Medulla oblongata (tissue), 1 donor: Measurements from ENCODE around the gene TPP2.

ENCODE experiments used
- DNase-seq: peaks from one replicate; pipeline ENCODE4 v3.0.0-alpha.2; 2015; ENCODE audit errors: extremely low spot score

Gene TPP2

DNA sequence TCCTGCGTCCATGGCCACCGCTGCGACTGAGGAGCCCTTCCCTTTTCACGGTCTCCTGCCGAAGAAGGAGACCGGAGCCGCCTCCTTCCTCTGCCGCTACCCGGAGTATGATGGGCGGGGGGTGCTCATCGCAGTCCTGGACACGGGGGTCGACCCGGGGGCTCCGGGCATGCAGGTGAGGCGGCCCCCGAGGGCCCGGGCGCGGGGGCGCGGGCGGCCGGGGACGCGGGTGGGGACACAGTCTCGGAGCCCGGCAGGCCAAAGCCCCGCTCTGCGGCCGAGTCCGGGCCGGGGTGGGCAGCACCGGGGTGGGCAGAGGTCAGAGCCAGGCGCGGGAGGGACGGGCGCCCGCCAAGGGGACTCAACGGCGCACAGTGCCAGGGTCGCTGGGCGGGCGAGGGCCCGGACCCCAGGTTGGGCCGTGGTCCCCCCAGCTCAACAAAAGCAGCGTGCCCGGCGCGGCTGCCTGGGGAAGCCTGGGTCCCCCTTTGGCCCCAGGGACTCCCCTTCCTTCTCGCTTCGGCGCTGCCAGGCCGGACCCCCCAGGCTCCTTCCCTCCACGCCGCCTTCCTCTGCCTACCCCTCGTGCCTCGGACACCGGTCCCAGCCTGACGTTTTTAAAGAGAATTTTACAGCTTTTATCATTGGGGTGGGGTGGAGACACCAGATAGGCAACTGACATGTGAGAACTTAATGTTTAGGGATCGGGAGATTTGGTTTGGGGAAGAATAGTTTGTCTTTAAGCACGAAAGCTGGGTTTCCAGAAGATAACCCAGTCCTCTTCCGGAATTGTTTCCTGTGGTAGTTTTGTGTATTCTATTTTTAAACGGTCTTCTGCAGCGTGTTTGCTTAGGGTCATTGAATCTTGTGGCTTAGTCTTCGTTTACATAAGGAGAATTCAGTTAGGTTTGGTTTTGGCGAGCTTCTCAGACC, 509 bp downstream of the TPP2 start:
- DNase-seq: peak; percentile 36

DNA sequence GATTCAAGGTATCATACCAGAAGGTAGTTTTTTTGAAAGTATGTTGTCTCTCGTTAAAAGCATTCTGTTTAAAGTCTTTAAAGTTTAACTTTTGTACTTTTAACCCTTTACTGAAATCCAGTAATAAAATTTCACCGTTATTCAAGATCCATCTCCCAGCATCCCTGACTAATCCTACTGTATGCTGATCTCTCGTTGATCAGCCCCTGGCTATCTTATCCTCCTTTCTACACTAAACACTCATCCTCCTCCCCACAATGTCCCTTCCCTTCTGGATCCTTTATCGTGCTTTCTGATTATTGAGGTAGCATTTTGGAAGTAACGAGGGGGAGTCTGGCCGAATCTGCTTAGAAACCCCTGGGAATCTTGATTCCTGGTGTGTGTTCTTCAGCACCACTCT, 1.3 kb downstream of the TPP2 start:
- peak; percentile 18 for DNase-seq

DNA sequence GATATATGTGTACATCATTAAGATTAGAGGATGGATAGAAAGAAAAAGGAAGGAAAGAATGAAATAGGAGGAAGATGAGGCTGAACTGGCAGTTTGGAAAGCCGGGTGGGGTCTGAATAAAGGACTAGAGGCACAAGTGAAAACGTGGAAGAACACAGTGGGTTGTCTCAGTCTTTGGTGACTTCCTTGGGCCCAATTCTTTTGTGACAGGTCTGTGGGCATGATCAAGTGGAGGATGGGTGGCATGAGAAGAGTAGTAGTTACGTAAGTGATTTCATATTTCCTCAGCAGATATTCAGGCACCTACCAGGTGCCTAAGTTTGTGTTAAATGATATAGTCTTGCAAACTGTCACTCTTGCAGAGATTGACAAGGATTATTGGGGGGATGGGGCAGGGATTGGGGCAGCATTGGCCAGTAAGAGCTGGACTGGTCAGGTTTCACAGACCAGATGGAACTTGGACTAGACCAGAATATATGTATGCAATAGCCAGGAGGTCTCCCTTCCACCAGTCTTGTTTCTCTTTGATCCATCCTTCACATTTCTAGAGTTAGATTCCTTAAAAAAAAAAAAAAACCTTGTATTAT, 2.7 kb downstream of the TPP2 start:
- no peak for DNase-seq

DNA sequence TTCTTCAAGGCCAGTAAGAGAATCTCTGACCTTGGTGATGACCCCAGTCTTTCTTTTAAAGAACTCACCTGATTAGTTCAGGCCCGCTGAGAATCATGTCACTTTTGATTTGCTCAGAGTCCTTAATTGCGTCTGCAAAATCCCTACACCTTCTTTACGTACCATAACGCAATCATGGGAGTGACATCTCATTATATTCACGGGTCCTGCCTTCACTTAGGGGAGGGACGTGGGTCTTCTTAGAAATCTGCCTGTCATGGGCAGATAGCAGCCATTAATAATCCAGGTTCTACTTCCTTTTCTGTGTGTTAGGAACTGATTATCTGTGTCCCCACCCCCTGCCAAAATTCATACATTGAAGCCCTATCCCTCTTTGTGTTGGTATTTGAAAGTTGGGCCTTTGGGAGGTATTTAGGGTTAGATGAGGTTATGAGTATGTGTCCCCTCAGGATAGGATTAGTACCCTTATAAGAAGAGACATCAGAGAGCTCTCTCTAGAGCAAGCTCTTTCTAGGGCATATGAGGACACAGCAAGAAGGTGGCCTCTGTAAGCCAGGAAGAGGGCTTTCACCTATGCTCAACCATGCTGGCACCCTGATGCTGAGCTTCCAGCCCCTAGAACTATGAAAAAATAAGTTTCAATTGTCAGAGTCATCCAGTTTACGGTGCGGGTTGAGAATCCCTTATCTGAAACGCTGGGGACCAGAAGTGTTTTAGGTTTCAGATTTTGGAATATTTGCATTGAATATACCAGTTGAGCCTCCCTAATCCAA, 9.9 kb downstream of the TPP2 start:
- no peak for DNase-seq

DNA sequence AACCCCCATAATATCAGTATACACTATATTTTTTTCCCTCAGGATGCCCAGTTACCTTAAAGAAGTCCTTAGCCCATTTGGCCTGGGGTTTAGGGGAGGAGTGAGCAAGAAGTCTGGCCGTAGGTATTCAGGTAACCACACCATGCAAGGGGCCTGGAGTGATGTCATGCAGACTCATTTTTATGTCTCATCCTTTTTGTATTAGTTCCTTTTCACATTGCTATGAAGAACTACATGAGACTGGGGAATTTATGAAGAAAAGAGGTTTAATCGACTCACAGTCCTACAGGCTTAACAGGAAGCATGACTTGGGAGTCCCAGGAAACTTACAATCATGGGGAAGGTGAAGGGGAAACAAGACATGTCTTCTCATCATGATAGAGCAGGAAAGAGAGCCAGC, 12.2 kb downstream of the TPP2 start:
- no peak for DNase-seq

DNA sequence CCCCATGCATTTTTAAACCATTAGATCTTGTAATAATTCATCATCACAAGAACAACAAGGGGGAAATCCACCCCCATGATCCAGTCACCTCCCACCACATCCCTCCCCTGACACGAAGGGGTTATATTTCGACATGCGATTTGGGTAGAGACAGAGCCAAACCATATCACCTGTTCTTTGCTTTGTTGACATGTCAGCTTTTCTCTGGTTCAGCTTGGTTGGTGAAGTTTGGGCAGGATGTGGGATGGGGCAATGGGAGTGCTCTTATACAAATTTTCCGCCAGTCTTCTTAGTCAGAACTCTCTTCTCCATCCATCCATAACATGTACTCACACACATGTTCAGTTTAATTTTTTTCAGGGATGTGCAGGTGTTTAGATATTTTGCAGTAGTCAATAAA, 12.9 kb downstream of the TPP2 start:
- DNase-seq: no peak

DNA sequence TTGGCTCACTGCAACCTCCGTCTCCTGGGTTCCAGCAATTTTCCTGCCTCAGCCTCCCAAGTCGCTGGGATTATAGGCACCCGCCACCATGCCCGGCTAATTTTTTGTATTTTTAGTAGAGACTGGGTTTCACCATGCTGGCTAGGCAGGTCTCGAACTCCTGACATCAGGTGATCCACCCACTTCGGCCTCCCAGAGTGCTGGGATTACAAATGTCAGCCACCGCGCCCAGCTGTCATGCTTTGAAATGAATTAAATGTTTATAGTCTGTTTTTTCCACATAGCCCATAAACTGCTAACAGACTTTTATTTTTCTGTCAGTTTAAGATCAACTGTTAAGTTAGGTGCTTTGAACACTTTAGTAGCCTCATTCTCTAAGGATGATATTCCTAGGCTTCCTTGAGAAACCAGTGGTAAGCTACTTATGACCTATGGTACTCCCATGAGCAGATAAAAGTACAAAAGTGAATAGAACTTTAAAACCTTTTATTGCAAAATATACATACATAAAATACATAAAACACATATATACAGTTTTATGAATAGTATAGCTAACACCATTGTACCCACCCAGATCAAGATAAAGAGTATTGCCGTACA, 13.6 kb downstream of the TPP2 start:
- DNase-seq: no peak

DNA sequence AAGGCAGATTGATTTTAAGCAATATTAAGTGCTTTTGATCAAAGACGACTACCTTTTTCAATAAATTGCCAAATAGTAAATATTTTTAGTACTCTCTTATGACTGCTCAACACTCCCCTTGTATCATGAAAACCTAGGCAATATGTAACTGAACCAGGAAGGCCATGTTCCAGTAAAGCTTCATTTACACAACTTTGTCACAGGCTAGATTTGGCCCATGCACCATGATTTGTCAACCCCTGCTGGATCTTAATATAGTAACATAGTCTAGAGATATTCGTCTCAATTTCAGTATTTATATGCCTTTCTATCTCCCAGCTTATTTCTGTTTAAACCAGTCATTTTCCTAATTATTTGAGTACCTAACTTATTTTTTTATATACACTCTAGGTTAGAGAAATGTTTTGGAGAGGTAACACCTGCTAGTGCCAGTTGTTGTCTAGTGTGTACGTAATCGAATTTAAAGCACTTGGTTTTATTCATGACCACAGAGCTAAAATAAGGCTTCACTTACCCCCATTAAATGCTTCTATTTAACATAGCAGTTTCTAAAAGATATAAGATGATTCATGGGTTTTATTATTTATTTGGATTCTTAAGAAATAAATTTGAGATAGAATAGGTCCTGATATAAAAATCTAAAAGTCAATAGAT, 21.0 kb downstream of the TPP2 start:
- no peak for DNase-seq

DNA sequence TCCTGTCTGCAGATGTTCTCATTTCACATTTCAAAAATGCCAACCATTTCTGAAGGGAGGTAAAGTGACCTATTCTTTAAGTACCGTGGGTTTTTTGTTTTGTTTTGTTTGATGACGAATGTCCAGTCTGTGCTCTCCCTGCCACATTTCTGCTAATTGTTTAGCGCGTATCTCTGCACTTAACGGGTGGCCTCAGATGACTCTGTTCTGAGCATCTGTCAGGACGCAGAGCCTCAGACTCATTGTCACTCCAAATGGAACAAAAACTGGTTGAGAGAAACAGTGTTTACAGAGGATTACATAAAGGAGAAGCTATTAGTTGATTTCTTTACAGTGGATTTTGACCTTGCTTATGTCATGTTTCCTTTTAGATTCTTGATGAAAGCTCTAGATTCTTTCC, 23.7 kb downstream of the TPP2 start:
- peak; percentile 23 for DNase-seq

DNA sequence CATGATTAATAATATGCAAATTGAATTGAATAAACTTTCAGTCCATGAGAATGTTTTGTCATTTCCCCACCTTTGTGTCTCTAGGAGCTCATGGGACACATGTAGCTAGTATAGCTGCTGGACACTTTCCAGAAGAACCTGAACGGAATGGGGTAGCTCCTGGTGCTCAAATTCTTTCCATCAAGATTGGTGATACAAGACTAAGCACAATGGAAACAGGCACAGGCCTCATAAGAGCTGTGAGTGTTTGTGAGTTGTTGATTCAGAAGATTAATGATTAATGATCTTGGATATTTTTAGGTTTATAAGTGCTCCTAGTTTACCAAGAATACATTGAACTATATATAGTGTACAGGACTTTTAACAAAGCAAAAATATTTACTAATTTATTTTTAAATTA, 30.1 kb downstream of the TPP2 start:
- no peak for DNase-seq

DNA sequence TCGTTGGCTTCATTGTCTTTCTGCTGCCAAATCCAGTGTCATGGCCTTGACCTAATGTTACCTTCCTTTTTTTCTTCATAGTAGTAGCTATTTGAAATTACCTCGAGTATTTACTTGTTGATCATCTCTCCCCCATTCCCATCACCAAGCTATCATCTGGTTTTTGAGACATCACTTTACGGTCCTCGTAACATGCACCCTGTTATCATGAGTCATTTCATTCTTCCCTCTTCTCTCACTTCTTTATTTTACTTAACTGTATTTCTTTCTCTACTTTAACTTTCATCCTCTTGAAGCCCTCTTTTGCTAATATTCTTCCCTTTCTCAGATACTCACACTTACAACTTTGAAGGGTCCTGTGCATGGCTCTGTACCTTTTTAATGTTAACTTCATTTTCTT, 31.8 kb downstream of the TPP2 start:
- DNase-seq: no peak

DNA sequence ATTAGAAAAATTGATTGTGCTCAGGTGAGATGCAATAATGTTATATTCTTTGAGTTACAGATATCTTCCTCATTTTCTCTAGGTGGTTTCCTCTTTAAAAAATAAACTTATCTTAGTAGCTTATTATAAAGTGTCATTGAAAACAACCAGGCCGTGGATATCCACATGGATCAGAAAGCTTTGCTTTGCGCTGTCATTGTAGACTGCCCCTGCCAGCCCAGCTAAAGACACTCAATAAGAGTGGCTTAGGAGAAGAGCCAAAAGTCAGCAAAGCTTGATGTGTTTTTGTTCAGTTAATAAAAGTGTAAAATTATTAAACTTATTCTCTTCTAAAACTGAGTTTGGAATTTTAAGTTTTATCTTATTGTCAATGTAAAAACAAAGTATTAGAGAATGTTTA, 34.4 kb downstream of the TPP2 start:
- DNase-seq: no peak

DNA sequence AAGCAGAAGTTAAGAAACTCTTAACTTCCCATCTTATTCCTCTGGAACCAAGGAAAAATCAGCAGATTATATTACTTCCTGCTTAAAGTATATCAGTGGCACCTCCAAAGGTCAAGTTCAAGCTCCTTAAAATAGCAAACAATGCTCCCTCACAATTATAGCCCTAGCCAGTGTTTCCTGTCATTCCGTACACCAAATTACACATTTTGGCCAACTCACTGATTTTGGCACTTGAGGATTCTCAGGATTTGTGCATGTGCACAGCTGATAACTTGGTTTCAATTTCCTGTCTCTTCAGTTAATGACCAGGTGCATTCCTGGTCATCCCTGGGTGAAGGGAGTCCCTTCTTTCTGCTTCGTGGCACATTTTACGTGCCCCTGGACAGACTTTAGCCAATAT, 42.0 kb downstream of the TPP2 start:
- DNase-seq: no peak

DNA sequence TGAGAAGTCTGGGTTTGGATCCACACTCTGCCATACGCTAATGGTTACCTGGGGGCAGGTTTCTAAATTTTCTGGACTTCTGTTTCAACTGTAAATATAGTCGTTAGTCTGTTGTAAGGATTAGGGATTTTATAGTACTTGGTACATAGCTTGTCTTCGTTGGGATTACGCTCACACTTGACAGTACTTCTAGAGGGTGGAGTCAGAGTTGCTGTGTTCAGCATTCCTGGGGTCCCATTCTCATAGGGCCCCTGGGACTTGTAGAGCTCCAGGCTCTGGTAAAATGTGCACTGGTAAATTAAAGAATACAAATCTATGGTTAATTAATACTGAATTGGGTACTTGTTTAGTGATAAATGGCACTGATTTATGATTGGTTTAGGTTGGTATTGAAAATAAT, 45.2 kb downstream of the TPP2 start:
- DNase-seq: no peak

DNA sequence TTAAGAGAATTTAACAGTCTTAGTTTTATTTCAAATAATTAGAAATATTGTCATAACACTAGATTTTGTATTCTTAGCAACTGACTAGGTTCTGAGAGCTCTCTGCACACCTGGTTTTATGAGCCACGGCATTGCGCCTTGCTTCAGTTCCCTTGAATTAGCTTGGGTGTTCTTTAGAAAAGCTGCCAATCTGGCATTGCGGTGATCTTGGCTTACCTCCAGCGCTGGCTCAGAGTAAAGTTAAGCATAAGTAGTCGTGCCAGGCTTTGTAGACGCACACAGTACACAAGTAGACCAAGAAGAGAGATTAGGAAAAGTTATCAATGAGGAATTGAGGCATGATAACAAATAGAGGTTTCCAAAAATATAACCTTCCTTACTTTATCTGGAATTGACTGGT, 45.7 kb downstream of the TPP2 start:
- DNase-seq: peak; percentile 23

DNA sequence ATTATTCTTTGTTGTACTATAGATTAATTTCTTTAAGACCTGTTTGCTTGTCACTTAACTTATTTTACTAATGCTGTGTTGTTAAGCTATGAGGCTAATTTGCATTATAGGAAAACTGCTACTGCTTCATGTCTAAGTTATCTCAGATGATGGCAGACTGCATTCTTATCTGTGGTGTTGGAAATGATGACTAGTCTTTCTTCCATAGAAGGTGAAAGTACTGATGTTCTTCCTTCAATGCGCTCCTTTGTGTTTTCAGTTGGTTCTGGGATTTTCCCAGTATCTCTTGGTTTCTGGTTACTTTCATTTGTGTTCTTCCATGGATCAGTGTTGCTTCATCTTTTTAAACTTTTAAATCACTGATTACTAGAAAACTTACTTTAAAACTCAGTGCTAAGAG, 46.9 kb downstream of the TPP2 start:
- no peak for DNase-seq

DNA sequence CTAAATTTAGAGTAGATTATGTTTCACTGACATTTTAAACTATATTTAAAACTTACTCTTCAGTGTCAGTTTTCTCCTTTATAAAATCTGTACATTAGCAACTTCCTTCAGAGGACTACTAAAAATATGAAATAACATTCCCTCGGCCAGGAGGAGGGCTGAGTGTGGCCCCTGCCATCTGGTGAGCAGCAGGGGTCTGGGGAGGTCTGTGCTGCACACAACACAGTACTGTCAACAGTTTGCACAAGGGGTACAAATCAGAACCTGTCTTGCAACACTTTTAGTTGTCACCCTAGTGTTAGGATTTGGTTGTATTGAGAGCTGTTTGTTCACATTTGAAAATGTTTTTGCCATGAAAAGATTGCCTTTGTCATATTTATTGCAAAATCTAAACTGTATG, 48.9 kb downstream of the TPP2 start:
- no peak for DNase-seq

DNA sequence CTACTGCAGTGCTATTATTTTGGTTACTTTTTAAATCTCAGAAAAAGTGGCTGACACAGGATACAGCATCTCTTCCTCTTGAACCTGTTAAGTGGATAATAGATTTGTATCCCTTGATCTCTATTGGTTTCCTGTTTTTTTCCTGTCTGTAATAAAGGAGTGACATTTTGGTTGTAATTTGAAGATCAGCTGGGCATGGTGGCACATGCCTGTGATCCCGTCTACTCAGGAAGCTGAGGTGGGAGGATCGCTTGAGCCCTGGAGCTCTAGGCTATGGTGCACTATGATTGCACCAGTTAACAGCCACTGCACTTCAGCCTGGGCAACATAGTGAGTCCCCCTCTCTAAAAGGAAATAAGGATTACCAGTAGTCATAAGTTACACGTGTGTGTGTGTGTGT, 51.3 kb downstream of the TPP2 start:
- no peak for DNase-seq

DNA sequence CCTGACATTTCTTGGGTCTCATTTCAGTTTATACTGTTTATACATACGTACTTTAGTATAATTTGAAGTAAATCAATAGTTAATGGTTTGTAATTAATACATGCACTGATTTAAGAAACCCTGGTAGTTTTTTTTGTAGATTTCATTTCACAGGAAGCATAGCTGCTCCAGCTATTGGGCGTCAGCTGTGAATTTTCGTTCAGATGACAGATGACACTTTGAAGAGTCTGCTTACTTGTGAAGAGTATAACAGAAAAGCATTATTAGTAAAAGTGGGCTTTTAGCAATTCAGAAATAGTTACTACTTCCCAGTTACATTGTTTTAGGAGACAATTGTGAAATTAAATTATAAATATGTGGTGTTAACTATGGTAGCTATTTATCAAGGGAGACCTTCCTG, 53.7 kb downstream of the TPP2 start:
- no peak for DNase-seq

DNA sequence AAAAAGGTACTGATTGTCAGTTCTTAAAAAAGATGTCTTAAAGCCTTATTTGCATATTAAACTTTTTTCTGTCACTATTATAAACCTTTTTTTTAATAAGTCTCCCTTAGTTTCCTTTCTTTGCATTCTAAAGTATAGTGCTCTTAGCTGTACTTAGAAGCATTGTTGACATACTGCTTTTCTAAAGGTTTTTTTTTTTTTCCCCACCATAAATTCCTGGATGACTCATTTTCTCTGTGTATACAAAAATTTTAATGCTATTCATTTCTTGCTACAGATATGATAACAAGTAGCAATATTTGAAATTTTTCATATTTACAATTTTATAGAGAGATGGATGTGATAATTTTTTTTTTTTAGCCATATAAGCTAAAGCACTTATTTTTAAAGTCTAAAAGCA, 54.6 kb downstream of the TPP2 start:
- DNase-seq: no peak

DNA sequence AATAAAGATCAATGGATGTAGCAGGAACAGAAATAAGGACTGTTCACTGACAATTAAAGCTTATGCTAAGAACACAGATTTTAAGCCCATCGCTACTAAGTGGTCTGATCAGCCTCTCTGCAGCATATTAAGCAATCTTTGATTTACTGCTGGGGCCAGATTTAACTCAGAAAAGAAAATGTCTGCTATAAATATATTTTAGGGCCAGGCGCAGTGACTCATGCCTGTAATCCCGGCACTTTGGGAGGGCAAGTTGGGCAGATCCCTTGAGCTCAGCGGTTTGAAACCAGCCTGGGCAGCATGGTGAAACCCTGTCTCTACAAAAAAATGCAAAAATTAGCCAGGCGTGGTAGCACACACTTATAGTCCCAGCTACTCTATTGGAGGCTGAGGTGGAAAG, 55.1 kb downstream of the TPP2 start:
- no peak for DNase-seq

DNA sequence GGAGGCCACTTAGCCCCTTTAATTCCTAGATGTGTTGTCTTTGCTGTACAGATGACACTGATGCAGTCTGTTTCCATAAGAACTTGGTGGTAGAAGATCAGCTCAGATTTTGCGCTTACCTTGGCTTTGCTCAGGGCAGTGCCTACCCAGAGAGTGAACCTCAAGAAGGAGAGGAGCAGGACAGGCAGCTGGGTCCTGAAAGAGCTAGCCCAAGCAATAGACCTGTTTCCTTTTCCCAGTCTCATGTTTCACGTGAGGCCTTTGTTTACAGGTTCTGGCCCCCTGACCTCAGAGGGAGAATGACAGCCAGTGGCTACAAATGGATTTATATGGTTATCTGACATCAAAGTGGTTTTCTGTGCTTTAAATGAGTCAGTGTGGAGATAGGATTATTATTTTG, 58.0 kb downstream of the TPP2 start:
- DNase-seq: no peak
